HepG2 (cell line): Measurements from ENCODE around the gene SNHG17. TPM values are rescaled to one million over a fixed set of nuclear protein-coding genes. Genes with fewer than 3 reads are reported as not detected.

ENCODE experiments used
- CBX5 ChIP-seq: sonication (generic); formaldehyde crosslinking; IDR thresholded peaks from 2 replicates; pipeline ENCODE4 v1.4.0; 2020; ENCODE audit warnings: missing genetic modification reagents, borderline replicate concordance
- CEBPG ChIP-seq: IDR thresholded peaks from 2 replicates; pipeline ENCODE4 v1.6.1; 2016
- FOXC1 ChIP-seq: sonication (generic); formaldehyde crosslinking; IDR thresholded peaks from 2 replicates; pipeline ENCODE4 v1.8.0; 2022; ENCODE audit warnings: mild to moderate bottlenecking, missing genetic modification reagents, borderline replicate concordance
- FOXO1 ChIP-seq: sonication (generic); formaldehyde crosslinking; IDR thresholded peaks from 2 replicates; pipeline ENCODE4 v1.4.0; 2020; ENCODE audit warnings: missing genetic modification reagents
- GATAD2A ChIP-seq: IDR thresholded peaks from 2 replicates; pipeline ENCODE4 v1.6.1; 2016
- GPN1 ChIP-seq: sonication (generic); formaldehyde crosslinking; IDR thresholded peaks from 2 replicates; pipeline ENCODE4 v1.5.1; 2020; ENCODE audit warnings: missing genetic modification reagents, borderline replicate concordance
- KLF12 ChIP-seq: sonication (generic); formaldehyde crosslinking; IDR thresholded peaks from 2 replicates; pipeline ENCODE4 v1.4.0; 2020; ENCODE audit warnings: missing genetic modification reagents, borderline replicate concordance
- MED8 ChIP-seq: sonication (generic); formaldehyde crosslinking; IDR thresholded peaks from 2 replicates; pipeline ENCODE4 v1.8.1; 2023; ENCODE audit warnings: mild to moderate bottlenecking, missing genetic modification reagents; ENCODE audit not compliant: insufficient replicate concordance
- PRMT3 ChIP-seq: sonication (generic); formaldehyde crosslinking; IDR thresholded peaks from 2 replicates; pipeline ENCODE4 v1.8.1; 2022; ENCODE audit warnings: low read depth, mild to moderate bottlenecking, moderate library complexity, missing genetic modification reagents, borderline replicate concordance
- SAP130 ChIP-seq: IDR thresholded peaks from 2 replicates; pipeline ENCODE4 v1.6.1; 2016; ENCODE audit warnings: low read depth
- SSRP1 ChIP-seq: IDR thresholded peaks from 2 replicates; pipeline ENCODE4 v1.6.1; 2016; ENCODE audit warnings: control low read depth
- ZMYM4 ChIP-seq: sonication (generic); formaldehyde crosslinking; IDR thresholded peaks from 2 replicates; pipeline ENCODE4 v1.8.1; 2023; ENCODE audit warnings: mild to moderate bottlenecking, missing genetic modification reagents
- ZNF136 ChIP-seq: sonication (generic); formaldehyde crosslinking; IDR thresholded peaks from 2 replicates; pipeline ENCODE4 v1.8.1; 2022; ENCODE audit warnings: low read depth, mild to moderate bottlenecking, moderate library complexity, missing genetic modification reagents
- ZNF737 ChIP-seq: sonication (generic); formaldehyde crosslinking; IDR thresholded peaks from 2 replicates; pipeline ENCODE4 v1.5.0; 2020; ENCODE audit warnings: missing genetic modification reagents, mild to moderate bottlenecking, borderline replicate concordance
- ZNF749 ChIP-seq: sonication (generic); formaldehyde crosslinking; IDR thresholded peaks from 2 replicates; pipeline ENCODE4 v1.8.0; 2022; ENCODE audit warnings: mild to moderate bottlenecking, missing genetic modification reagents, moderate library complexity, borderline replicate concordance
- polyA plus RNA-seq, 8 experiments: library from polyadenylated mRNA; depleted of rRNA in 3 of 8; stranded (reverse) in 7 of 8; unstranded in 1 of 8; fragments of >200 nt; fragmentation: Illumina TruSeq in 4 of 8; extraction: Trizol in 4 of 8; gene quantifications; 2 replicates each; pipeline versions ENCODE4 v1.2.1 to v1.2.3, GENCODE V29; 2011 to 2016; ENCODE audit warnings: low read depth in 4 of 8, missing spikeins in 1 of 8, mixed read lengths in 1 of 8; ENCODE audit not compliant: insufficient read depth in 1 of 8
- total RNA-seq, 5 experiments: library from RNA; depleted of rRNA; stranded (reverse); fragments of >200 nt; fragmentation: Illumina TruSeq; extraction: Trizol; gene quantifications; 2 replicates each; pipeline ENCODE4 v1.2.3, GENCODE V29; 2016; ENCODE audit warnings: low read depth in 1 of 5
- TF ChIP-seq, protein P1 (sequence below): sonication (generic); formaldehyde crosslinking; IDR thresholded peaks from one replicate; pipeline ENCODE4 v1.5.1; 2020; ENCODE audit warnings: mild to moderate bottlenecking, missing genetic modification reagents; ENCODE audit errors: not compliant biosample characterization
- TF ChIP-seq, protein P2 (sequence below): sonication (generic); formaldehyde crosslinking; IDR thresholded peaks from 2 replicates; pipeline ENCODE4 v1.4.0; 2020; ENCODE audit warnings: mild to moderate bottlenecking, missing genetic modification reagents
- TF ChIP-seq, protein P3 (sequence below): sonication (generic); formaldehyde crosslinking; IDR thresholded peaks from 2 replicates; pipeline ENCODE4 v1.5.0; 2020; ENCODE audit warnings: missing genetic modification reagents
- TF ChIP-seq, protein P4 (sequence below): IDR thresholded peaks from 2 replicates; pipeline ENCODE4 v1.6.1; 2016; ENCODE audit warnings: missing biosample characterization, missing genetic modification reagents, low read depth

Gene SNHG17
- total and polyA plus RNA-seq, 2 of the 13 experiments (the other 11 are each of a cell fraction or from before 2014, with no cell fraction given), result 26.2 to 41.2 TPM

DNA sequence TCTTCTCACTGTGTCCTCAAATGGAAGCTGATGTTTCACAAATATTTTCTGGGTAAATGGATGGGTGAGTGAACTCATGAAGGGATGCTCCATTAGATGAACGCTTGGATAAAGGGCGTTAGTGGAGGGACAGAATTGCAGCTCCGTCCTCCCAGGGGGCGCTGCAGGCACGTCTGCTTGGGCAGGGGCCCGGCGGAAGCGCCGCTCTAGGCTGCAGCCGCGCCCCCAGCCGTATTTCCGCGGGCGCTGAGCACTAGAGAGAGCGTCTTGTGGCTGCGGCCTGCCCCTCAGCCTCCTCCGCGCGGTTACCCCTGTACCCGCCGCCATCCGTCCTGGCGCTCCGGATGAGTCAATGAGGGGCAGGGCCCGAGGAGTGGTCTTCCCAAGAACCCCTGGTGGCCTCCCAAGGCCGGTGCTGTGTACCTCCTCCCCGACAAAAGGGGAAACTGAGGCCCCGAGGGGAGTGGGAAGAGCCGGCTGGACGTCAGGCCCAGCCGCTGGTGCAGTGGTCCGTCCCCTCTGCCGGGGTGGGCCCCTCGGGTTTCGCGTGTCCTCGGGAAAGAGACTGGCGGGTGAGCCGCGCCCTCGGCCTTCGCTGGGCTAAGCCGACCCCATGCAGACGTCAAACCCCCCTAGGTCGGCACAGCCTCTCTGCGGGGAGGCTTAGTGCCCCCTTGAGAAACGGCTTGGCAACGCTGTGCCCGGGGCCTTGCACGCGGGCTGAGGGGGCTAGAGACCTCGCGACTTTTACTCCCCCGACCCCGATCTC, 11.5 kb upstream of the SNHG17 start (continued):
- TF ChIP-seq, protein P1, sequence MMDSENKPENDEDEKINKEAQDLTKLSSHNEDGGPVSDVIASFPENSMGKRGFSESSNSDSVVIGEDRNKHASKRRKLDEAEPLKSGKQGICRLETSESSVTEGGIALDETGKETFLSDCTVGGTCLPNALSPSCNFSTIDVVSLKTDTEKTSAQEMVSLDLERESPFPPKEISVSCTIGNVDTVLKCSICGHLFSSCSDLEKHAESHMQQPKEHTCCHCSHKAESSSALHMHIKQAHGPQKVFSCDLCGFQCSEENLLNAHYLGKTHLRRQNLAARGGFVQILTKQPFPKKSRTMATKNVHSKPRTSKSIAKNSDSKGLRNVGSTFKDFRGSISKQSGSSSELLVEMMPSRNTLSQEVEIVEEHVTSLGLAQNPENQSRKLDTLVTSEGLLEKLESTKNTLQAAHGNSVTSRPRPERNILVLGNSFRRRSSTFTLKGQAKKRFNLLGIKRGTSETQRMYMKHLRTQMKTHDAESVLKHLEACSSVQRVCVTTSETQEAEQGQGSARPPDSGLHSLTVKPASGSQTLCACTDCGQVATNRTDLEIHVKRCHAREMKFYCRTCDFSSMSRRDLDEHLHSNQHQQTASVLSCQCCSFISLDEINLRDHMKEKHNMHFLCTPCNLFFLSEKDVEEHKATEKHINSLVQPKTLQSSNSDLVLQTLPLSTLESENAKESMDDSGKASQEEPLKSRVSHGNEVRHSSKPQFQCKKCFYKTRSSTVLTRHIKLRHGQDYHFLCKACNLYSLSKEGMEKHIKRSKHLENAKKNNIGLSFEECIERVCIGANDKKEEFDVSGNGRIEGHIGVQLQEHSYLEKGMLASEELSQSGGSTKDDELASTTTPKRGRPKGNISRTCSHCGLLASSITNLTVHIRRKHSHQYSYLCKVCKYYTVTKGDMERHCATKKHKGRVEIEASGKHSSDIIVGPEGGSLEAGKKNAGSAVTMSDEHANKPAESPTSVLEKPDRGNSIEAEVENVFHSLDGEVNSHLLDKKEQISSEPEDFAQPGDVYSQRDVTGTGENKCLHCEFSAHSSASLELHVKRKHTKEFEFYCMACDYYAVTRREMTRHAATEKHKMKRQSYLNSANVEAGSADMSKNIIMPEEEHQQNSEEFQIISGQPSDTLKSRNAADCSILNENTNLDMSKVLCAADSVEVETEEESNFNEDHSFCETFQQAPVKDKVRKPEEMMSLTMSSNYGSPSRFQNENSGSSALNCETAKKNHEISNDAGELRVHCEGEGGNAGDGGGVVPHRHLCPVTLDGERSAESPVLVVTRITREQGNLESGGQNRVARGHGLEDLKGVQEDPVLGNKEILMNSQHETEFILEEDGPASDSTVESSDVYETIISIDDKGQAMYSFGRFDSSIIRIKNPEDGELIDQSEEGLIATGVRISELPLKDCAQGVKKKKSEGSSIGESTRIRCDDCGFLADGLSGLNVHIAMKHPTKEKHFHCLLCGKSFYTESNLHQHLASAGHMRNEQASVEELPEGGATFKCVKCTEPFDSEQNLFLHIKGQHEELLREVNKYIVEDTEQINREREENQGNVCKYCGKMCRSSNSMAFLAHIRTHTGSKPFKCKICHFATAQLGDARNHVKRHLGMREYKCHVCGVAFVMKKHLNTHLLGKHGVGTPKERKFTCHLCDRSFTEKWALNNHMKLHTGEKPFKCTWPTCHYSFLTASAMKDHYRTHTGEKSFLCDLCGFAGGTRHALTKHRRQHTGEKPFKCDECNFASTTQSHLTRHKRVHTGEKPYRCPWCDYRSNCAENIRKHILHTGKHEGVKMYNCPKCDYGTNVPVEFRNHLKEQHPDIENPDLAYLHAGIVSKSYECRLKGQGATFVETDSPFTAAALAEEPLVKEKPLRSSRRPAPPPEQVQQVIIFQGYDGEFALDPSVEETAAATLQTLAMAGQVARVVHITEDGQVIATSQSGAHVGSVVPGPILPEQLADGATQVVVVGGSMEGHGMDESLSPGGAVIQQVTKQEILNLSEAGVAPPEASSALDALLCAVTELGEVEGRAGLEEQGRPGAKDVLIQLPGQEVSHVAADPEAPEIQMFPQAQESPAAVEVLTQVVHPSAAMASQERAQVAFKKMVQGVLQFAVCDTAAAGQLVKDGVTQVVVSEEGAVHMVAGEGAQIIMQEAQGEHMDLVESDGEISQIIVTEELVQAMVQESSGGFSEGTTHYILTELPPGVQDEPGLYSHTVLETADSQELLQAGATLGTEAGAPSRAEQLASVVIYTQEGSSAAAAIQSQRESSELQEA (CRISPR knock-in tag), result peak; percentile 99
- TF ChIP-seq GATAD2A (CRISPR knock-in tag) (peak; percentile 92), ZNF737 (CRISPR knock-in tag) (peak; percentile 93), SSRP1 (CRISPR knock-in tag) (peak; percentile 91), FOXO1 (CRISPR knock-in tag) (peak; percentile 91), CEBPG (peak; percentile 75), ZMYM4 (peak; percentile 100), SAP130 (CRISPR knock-in tag) (peak; percentile 100), KLF12 (CRISPR knock-in tag) (peak; percentile 100), CBX5 (CRISPR knock-in tag) (peak; percentile 100), ZNF749 (CRISPR knock-in tag) (peak; percentile 84; the same call in 1 of the 2 replicates), PRMT3 (CRISPR knock-in tag) (no peak), MED8 (CRISPR knock-in tag) (peak; percentile 47), GPN1 (CRISPR knock-in tag) (no peak; the same call in 1 of the 2 replicates), ZNF136 (CRISPR knock-in tag) (peak; percentile 96; the same call in 1 of the 2 replicates), FOXC1 (peak; percentile 97)
- TF ChIP-seq, protein P2, sequence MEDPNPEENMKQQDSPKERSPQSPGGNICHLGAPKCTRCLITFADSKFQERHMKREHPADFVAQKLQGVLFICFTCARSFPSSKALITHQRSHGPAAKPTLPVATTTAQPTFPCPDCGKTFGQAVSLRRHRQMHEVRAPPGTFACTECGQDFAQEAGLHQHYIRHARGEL (CRISPR knock-in tag), result peak; percentile 42; the same call in 1 of the 2 replicates
- TF ChIP-seq, protein P3, sequence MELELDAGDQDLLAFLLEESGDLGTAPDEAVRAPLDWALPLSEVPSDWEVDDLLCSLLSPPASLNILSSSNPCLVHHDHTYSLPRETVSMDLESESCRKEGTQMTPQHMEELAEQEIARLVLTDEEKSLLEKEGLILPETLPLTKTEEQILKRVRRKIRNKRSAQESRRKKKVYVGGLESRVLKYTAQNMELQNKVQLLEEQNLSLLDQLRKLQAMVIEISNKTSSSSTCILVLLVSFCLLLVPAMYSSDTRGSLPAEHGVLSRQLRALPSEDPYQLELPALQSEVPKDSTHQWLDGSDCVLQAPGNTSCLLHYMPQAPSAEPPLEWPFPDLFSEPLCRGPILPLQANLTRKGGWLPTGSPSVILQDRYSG (CRISPR knock-in tag), result peak; percentile 80
- TF ChIP-seq, protein P4, sequence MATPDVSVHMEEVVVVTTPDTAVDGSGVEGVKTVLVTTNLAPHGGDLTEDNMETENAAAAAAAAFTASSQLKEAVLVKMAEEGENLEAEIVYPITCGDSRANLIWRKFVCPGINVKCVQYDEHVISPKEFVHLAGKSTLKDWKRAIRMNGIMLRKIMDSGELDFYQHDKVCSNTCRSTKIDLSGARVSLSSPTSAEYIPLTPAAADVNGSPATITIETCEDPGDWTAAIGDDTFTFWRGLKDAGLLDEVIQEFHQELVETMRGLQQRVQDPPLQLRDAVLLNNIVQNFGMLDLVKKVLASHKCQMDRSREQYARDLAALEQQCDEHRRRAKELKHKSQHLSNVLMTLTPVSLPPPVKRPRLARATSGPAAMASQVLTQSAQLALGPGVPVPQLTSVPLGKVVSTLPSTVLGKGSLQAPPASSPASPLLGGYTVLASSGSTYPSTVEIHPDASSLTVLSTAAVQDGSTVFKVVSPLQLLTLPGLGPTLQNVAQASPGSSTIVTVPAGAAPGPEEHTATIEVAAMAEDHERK (CRISPR knock-in tag), result peak; percentile 86
